NCI-H510A (cell line): ENCODE results near the gene RNF152.

Experiments
- DNase-seq: peaks from one replicate; lab custom pipeline; 2025; lab: John Stamatoyannopoulos, UW

The RNF152 gene

DNA sequence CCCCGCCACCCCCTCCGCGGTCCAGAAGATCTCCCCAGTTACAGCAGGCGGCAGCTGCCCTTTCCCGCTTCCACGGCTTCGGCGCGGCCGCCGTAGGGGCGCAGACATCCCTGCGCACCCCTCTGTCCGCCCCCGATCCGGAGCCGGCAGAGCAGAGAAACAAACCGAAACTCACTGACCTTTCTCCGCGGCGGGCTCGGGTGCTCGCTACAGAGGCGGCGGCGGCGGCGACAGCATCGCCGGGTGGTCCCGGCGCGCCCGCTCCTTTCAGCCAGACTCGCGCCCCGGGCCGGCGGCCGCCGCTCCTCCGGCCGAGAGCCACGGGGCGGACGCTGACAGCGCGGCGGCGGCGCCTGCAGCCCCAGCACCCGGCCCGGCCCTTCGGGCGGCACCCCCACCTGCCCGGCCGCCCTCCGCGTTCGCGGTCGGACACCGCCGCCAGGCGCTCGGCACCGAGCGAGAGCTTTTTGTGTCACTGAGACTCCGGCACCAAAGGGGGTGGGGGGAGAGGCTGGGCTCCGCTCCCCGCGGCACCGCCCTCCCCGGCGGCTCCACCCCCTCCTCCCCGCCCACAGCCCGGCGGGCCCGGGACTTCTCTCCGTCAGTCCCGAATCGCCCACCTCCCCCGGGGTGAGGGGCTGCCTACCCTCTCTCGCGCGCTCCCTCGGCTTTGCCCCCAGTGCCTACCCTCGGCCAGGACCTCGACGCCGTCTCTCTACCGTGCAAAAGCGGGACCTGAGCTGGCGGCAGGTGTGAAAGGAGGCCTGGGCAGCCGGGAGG is 1.4 kb upstream of the RNF152 start:
- DNase-seq: peak; percentile 84

DNA sequence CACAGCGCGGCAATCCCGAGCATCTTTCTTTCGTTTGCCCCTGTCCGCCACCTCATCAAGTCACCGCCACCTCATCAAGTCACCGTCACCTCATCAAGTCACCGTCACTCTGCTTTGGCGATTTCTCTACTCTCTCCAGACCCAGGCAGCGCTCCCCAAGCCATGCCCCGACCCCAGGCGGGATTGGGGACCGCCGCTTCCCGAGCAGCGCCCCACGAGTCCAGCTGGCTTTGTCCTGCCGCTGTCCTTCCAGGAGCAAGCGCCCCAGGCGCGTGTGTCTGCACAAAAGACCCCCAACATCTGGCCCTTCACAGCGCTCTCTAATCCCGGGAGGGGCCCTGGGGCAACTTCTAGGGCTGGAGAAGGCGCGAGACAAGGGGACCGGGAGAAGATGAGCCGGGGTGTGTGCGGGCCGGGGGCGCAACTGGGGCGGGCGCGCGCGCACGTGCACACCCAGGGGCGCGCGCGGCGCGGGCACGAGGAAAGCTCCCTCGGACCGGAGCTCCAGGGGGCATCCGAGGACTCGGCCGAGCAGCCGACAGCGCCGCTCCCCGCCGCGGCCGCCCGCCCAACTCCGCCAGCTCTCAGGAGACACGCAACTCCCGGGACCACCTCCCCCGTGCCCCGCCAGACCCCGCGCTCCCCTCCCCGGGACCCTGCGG is 633 bp upstream of the RNF152 start:
- peak; percentile 63 for DNase-seq

DNA sequence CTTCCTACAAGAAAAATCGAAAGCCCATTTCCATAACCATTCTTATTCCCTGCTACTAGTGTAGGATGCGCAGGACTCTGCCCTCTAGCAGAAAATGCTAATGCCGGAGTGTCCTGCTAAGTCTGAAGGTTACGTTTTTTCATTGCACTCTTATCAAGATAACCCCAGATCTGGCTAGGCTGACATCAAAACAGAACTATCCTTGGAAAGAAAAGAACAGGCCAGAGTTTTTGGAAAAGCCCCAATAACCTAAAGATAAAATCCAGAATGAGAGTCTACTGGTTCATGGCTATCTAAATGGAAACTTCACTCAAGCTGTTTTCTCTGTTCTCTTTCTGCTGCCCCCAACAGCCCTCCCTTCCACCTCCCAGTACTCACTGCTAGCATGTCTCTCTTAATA is 913 bp downstream of the RNF152 start:
- DNase-seq: no peak

DNA sequence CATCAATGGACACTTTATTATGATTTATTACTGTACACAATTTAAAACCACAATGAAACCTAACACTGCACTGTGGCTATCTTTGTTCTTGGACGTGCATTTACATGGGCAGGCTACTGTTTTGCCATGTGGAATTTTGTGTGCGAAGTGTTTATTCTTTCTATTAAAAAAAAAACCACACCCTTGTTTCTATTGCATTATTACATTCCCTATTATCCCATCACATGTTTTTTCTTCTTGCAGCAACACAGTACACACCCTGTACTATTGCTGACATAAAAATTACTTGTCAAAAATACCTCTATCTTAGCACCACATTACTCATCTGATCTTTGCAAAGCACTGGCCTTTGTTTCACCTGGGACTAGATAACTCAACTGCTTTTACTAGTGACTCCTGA is 1.5 kb downstream of the RNF152 start:
- no peak for DNase-seq

DNA sequence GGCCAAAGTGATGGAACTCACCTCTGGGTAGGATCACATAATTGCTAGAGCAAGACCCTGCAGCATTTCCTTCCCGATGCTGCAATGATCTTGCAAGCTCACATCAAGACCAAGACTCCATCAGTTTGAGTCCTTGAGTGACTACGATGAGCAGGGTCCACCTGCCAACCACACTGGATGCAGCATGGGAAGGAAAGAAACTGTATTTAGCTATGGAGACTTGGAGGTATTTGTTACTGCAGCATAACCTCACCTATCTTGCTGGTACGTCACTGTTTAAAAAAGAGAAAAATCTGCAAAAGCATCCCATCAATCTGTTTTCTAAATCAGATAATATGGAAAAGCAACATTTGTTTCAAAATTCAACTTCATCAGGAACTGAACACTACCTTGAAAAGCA is 2.5 kb downstream of the RNF152 start:
- DNase-seq: no peak

DNA sequence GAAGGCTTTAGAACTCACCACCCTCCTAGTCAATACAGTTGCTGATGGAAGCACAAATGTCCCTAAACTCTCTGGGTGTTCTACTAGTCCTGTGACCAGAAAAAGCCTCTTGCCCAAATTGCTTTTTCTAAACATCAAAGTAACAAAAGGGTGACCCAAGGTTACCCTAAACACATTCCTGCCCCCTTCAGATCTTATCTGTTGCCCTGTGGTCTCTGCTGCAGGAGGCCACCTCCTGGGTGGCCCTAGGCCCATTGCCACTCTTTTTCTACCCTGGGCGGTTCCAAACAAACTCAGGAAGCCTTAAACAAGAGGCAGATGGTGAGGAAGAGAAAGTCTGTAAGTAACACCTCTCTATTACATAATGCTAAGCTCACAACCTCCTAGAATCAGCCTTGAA is 3.3 kb downstream of the RNF152 start:
- DNase-seq: no peak

DNA sequence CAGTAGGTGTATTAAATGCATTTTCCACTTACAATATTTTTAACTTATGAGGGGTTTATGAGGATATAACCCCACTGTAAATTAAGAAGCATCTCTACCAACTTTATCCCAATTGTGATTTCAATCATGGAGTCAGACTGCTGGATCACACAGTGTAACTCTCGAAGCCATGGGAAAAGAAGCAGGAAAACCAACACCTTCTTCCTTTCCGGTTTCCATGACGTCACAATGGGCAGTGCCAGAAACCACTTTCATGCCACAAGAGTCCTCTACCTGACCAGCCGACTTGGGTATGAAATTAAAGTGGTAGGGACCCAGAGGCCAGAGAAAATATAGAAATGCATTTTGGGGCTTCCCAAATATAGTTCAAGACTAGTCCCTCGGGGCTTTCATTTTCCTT is 4.2 kb downstream of the RNF152 start:
- DNase-seq: no peak

DNA sequence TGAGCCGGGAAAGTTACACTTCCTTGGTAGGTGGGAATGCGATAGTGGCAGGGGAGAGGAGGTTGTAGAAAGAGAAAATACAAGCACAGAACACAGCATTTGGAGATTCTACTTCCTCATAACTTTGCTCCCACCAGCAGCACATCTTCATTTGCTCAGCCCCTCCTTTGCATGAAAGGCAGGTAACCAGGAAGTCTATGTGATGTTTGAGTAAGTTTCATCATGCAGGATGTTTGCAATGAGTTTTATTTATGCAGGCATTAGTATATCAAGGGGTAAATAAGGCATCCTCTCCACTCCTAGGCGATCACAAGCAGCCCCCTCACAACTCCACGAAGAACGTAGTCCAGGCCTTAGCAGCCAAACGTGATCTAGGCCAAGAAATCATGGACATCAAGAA is 5.0 kb downstream of the RNF152 start:
- no peak for DNase-seq

DNA sequence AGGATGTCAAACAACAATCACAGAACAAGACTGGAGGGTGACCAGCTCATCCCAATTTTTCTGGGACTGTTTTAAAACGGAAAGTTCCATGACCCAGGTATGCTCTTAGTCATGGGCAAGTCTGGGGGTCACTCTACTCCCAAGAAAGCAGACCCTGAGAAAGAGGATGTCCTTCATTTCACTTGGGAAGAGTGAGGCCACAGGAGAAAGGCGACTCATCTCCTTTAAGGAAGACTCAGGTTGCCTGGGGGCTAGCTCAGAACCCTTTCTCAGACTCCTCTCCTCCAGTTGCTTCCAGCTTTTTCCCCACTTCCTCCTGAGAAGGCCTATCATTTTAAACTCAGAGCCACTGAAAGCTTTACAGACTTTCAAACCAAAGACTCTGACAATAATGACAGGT is 9.3 kb downstream of the RNF152 start:
- no peak for DNase-seq

DNA sequence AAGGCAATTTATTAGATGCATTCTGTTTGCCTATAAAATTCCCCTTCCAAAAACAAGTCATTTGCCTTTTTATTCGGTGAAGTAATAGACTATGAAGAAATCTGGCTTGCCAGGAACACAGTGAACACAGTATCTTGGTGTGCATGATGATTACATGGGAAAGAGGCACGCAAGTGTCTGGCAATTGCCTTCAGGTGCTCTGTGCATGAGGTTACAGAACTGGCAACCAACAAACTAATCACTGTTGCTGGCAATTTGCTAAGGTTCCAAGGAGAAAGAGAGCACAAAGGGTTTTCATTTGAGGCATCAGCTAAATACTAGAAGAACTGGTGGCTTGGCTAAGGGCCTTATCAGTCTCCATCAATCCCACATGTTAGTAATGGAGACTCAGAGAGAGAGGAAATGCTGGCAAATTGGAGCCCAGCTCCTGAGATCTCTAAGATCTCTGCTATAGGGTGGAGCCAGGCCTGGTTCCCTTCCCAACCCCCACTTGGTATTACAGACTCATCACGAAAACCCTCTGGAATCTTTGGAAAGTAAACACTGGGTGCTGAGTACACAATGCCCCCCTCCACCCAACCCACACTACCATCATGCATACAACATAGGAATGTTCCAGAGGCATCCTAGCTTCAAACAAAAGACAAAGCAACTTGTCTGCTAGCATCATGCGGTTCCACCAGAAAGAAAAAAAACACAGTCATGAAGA is 10.4 kb downstream of the RNF152 start:
- no peak for DNase-seq

DNA sequence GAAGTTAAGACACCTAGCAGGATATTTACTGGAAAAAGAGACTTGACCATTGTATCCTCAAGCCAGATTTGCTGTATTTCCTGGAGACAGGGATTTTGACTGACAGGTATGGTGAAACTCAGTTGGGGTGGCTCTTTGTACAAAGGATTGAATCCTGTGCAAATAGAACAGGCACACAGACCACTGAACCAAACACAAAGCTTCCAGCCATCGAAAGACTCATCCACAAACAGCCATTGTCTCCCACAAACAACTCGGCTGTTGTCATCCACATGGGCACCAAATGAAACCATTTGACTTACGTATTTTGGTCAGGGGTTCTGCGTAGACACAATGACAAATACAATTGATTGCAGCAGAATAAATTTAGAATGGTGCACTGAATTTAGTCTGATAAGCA is 15.9 kb downstream of the RNF152 start:
- no peak for DNase-seq

DNA sequence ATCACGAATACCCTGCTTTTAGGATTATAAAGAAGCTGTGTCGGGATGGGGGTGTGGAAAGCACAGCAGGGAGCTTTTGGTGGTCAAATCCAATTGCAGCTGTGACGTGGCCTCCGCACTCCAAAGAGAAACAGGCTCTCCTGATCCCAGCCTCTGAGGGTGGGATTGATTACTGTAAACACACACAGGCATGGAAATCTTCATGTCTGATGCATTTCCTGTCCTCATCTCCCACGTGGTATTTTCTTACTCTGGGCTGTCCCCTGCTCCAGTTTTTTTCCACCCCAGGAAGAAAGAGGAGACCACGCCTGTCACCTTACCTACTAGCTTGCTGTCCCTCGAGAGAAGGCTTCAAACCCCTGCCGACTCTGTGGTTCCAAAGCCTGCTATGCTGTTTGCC is 22.7 kb downstream of the RNF152 start:
- no peak for DNase-seq

DNA sequence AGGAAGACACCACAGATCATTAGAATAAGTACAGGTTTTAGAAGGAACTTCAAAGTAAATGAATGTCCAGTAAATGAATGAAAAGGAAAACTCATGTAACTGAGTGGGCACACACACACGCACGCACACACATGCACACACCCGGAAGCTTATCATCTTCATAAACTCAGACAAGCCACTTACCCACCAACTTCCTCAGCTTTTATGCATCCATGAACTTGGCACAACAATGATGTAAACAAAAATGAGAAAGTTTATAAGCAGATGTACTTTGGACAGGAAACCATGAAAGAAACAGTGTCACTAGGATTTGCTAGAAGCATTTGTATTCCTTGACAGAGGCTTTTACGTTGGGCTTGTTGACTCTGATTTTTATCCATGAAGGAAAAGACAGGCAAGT is 23.2 kb downstream of the RNF152 start:
- no peak for DNase-seq

DNA sequence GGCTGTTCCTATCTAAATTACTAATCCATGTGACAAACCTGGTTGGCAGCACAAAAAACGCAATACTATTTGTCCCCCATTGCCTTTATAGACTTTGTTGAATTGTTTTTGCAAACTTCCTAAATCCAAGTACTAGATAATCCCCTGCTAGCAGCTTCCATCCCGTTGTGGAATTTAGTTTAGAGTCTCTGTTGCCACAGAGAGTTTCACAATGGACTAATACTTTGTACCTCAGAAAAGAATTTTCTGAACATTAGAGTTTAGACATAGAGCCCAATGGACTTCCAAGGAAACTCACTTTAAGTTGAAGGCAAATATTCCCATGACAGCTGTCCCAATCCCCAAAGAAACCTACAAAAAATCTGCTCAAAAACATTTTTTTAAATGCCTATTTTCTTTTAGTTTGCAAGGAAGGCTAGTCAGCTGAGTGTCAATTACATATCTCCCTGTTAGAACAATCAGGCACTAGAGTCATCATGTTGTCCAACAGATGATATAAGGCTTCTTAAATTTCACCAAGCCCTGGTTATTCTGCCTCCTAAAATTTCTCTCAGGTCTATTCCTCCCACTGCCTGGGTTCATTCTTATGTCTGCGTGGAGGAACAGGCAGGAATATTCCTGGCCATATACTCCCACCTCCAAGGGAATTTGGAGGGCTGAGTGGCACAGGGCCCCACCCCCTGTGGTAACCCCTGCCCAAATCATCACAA is 27.2 kb downstream of the RNF152 start:
- DNase-seq: no peak

DNA sequence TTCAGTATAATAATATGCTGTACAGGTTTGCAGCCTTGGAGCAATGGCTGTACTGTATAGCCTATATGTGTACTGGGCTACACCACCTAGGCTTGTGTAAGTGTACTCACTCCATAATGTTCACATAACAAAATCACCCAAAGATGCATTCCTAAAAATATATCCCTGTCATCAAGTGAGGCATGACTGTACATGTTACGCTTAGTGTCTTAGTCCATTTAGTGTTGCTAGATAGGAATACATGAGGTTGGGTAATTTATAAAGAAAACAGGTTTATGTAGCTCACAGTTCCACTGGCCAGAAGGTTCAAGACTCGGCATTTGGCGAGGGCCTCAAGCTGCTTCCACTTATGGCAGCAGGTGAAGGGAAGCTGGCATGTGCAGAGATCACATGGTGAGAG is 31.4 kb downstream of the RNF152 start:
- no peak for DNase-seq

DNA sequence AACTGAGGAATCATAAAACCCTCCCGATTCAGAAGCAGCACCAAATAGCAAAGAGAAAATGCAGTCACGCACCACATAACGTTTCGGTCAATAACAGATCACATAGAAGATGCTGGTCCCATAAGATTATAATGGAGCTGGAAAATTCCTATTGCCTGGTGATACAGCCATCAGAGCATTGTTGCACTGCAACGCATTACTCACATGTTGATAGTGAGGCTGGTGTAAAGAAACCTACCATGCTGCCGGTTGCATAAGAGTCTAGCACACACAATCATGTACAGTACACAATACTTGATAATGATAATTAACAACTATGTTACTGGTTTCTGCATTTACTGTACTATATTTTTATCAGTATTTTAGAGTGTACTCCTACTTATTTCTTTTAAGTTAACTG is 32.5 kb downstream of the RNF152 start:
- no peak for DNase-seq

DNA sequence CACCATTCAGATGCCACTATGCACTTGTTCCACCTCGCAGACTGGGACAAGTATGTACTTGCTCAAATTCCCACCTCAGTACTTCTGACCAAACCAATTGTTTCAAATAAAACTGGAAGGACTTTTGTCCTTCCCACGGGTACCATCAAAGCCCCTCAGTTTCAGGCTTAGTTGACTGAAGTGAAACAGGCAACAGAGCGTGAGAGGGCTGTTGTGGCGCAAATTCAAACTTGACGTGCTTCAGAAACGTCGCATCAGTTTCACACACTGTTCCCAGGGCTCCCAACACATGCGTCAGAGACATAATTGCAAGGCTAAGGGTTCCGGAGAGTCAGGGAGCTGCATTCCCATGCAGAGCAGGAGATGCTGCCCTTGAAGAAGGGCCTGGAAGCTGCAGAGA is 33.7 kb downstream of the RNF152 start:
- DNase-seq: no peak

DNA sequence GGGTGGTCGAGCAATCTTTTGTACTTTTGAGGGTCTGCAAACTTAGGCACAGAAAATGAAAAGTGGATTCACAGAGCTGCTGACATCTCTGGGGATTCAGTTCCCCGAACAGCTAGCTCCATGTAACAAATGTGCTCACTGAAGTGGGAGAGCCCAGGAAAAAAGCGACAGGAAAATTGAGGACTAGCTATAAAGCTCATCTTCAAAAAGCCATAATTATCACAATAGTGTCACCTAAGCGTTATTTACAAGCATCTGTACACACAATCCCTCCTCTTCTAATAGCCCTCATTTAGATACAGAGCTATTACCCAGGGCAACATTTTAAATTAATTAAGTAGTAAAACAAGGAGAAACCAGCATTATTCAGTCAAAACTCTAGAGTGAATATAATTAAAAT is 36.1 kb downstream of the RNF152 start:
- DNase-seq: no peak

DNA sequence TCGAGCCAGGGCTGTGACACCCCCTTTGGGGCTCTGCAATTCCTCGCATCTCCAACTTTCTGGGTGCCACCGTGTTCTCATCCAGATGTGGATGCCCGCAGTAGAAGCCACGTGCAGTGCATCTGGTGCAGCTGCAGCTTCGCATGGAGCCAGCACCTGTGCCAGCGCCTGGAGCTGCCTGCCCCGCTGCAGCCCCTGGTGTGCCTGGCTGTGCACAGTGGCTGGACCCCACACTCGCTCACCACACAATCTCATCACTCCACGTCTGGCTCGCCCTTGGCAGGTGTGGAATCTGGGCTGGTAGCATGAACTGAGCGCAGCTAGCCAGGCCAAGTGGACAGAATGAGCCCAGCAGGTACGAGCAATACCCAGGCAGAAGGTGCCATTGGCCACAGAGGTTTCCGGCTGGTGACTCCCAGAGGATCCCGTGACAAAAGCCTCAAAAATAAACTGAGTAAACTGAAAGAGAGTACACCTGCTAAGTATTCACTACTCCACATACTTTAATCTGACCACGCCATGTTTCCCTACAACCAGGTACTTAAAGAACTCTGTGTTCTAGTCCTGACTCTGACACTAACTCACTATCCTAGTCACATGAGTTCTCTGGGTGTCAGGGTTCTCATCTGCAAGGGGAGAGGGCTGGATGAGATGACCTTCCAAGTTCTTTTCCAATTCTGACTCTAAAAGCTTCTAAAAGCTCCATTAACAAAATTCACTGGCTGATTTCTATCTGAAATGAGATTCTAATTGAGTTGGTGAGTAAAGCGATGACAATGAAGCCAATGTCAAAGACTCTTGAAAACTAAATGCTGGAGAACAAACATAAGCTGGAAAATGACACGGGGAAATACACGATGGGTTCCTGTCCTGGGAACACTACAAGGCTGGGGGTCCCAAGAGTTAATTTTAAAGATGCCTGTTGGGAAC is 37.1 kb downstream of the RNF152 start:
- DNase-seq: no peak

DNA sequence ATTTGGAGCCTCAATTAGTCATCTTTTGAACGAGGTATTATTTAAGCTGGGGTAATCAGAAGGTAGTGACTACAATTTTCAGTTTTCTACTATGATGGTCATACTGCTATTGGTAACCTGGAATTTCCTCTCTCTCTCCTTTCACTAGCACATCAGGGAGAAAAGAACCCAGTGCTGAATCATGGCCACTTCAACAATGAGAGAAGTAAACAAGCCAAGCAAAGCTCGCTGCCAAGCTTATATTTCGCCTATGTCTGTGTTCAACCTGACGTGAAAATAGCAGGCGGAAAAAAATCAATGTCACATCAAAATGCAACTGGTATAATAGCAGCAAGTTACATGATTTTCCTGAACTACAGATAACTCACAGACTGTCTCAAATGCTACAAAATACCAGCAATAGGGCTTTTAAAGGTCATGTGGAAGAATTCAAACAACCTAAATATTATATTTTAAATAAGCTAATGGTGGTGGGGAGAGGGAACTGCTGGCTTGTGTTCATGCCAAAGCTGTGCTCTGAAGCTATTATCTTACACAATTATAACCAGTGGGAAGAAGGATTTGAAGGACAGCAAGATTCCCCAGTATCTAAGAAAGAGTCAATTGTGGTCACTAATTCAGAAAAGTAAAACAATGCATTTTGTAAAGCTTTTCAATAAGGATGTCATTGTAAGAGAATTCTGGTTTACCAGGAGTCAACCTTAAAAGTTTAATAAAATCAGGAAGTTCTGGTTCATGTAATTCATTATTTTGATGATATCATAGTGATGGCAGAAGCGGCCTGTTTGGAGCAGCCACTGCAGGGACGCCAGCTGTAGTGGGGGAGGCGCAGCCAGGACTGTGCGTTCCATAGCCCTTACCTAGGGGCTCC is 38.0 kb downstream of the RNF152 start:
- DNase-seq: peak; percentile 72

DNA sequence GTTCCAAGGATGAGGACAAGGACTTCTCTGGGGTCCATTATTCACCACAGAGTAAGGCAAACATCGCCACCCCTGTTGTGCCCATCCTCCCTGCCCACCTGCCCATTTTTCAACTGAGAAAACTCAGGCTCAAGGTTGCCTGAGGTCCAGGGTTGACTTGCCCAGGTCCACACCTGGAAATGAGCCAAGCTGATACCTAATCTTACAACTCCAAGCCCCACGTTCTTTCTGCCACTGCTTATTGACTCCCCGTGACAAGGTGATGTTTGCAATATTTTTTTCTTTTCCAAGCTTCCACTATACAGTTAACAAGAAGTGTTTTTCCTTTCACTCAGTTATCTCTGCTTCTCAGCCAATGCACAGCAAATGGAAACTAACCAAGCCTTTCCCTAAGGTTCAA is 39.0 kb downstream of the RNF152 start:
- DNase-seq: no peak
